Measurements from ENCODE around the gene FNDC8. TPM values are rescaled to one million over a fixed set of nuclear protein-coding genes. Genes with fewer than 3 reads are reported as not detected.
"Not testable (repeated sequence)": the region's sequence is repeated elsewhere in the genome, so short reads cannot be mapped to it uniquely, and the experiment has no call there.

FNDC8 gene
- total RNA-seq, 4 donors from 2014 or later: not detected

DNA sequence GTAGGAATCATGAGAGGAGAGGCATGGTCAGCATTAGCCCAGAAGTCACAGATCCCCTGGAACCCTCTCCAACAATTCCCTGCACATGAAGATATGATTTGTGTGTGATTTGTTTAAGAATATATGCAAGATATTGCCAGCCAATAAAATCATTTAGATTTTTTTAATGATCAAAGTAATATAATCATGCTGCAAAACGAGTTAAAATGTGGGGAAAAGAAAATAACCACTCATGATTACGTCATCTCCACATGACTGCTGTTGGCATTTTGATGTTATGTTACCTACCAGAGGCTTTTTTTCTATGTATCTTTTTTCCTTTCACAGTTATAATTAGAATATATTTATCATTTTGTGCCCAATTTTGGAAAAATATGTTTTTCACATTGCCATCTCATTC is 50.4 kb downstream of the FNDC8 start:
- Histone ChIP-seq H3K36me3 (no peaks in the 10 kb centered on the region), H3K9me3 (no peaks in the 10 kb centered on the region), H3K4me3 (no peak overlapping the region), H3K4me1 (no peaks in the 10 kb centered on the region), H3K27ac (no peak overlapping the region), H3K27me3 (no peaks in the 10 kb centered on the region)
- intact Hi-C loops (cut with DNase I; ENCODE audit: low total_unique reads): no loop called here
- TF ChIP-seq, protein P1, sequence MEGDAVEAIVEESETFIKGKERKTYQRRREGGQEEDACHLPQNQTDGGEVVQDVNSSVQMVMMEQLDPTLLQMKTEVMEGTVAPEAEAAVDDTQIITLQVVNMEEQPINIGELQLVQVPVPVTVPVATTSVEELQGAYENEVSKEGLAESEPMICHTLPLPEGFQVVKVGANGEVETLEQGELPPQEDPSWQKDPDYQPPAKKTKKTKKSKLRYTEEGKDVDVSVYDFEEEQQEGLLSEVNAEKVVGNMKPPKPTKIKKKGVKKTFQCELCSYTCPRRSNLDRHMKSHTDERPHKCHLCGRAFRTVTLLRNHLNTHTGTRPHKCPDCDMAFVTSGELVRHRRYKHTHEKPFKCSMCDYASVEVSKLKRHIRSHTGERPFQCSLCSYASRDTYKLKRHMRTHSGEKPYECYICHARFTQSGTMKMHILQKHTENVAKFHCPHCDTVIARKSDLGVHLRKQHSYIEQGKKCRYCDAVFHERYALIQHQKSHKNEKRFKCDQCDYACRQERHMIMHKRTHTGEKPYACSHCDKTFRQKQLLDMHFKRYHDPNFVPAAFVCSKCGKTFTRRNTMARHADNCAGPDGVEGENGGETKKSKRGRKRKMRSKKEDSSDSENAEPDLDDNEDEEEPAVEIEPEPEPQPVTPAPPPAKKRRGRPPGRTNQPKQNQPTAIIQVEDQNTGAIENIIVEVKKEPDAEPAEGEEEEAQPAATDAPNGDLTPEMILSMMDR (IDR thresholded peaks at IDR 0.05): no peak
- TF ChIP-seq POLR2A (IDR thresholded peaks at IDR 0.05): no peak
- no peak for DNase-seq

DNA sequence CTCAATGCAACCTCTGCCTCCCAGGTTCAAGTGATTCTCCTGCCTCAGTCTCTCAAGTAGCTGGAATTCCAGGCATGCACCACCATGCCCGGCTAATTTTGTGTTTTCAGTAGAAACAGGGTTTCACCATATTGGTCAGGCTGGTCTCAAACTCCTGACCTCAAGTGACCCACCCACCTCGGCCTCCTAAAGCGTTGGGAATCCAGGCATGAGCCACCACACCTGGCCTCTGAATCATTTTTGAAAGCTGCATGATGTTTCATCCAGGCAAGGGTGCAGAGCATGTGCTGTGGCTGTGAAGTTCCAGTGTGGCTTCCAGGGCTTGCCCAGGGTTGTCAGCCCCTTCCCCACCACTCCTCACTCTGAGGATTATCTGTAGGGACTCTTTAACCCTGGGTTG is 50.9 kb downstream of the FNDC8 start:
- intact Hi-C loops (cut with DNase I; ENCODE audit: low total_unique reads); H3K27ac ChIP-seq; H3K36me3 ChIP-seq; H3K4me1 ChIP-seq; H3K27me3 ChIP-seq; DNase-seq; H3K4me3 ChIP-seq; H3K9me3 ChIP-seq: not testable (repeated sequence)

DNA sequence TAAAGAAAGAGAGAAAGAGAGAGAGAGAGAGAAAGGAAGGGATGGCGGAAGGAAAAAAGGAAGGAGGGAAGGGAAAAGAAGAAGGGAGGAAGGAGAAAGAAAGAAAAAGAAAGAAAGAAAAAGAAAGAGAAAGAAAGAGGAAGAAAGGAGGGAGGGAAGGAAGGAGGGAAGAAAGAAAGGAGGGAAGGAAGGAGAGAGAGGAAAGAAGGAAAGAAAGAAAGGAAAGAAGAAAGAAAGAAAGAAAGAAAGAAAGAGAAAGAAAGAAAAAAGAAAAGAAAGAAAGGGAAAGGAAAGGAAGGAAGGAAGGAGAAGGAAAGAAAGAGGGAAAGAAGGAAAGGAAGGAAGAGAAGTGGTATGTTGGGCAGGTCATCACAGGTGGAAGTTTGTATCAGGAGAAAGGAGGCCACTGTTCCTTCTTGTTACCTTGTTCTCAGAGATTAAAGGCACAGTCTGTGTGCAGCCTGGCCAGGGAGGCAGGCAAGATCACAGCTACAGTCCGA is 53.5 kb downstream of the FNDC8 start:
- no peak for DNase-seq
- Histone ChIP-seq H3K27ac (no peak overlapping the region), H3K27me3 (no peaks in the 10 kb centered on the region), H3K36me3 (no peaks in the 10 kb centered on the region), H3K4me1 (no peaks in the 10 kb centered on the region), H3K9me3 (no peaks in the 10 kb centered on the region), H3K4me3 (no peak overlapping the region)
- intact Hi-C loops (cut with DNase I; ENCODE audit: low total_unique reads): no loop called here
- TF ChIP-seq, protein P1 (IDR thresholded peaks at IDR 0.05): no peak
- TF ChIP-seq POLR2A (IDR thresholded peaks at IDR 0.05): no peak

DNA sequence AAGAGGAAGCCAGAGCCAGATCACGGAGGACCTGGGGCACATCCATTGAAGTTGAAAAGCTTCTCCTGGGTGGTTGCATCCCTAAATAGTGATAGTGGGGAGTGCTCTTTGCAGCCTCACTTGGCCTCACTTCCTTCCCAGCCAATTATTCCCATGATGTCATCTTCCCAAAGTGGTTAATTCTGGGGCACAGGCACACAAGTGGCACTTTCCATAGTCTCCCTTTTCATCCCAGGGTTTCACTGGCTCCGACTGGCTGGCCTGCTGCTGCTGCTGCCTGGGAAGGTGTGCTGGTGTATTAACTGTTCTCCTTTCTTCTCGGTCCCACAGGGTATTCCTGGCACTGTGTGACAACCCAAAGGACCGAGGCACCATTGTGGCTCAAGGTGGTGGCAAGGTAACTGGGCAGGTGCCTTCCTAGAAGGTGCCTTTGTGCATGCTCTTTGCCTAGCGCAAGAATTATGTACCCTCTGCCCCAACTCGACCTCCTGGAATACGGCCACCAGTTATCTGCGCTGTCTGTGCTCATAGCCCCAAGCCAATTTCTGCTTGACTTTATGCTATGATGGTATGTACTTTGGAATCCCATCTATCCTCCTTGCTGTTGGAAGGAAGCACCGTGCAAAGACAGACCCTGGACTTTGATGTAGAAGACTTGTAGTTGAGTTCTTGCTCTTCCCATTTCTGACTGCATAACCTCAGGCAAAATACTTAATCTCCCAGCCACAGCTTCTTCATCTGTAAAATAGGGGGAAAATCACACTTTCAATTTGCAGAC is 54.4 kb downstream of the FNDC8 start:
- TF ChIP-seq, protein P1 (IDR thresholded peaks at IDR 0.05): no peak
- no peak for TF ChIP-seq POLR2A (IDR thresholded peaks at IDR 0.05)
- Histone ChIP-seq H3K27me3 (no peaks in the 10 kb centered on the region), H3K36me3 (no peaks in the 10 kb centered on the region), H3K4me3 (no peak overlapping the region), H3K4me1 (no peaks in the 10 kb centered on the region), H3K9me3 (no peaks in the 10 kb centered on the region), H3K27ac (no peak overlapping the region)
- intact Hi-C loops (cut with DNase I; ENCODE audit: low total_unique reads): no loop called here
- DNase-seq: no peak

DNA sequence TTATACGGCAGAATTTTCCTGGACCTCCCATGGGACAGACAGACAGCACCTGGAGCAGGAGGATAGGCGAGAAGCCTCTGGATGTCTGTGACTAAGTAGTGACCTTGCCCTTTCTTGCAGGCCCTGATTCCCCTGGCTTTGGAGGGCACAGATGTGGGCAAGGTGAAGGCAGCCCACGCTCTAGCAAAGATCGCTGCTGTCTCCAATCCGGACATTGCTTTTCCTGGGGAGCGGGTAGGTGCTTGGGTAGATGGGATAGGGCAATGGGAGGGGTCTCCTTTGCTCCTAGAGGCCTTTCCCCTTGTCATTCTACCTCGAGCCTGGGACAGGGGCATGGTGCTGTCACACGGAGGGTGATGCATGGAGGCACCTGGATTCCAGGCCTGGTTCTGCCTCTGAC is 55.5 kb downstream of the FNDC8 start:
- Histone ChIP-seq H3K27me3 (no peaks in the 10 kb centered on the region), H3K27ac (no peak overlapping the region), H3K9me3 (no peaks in the 10 kb centered on the region), H3K36me3 (no peaks in the 10 kb centered on the region), H3K4me3 (no peak overlapping the region), H3K4me1 (no peaks in the 10 kb centered on the region)
- intact Hi-C loops (cut with DNase I; ENCODE audit: low total_unique reads): no loop called here
- no peak for DNase-seq
- no peak for TF ChIP-seq POLR2A (IDR thresholded peaks at IDR 0.05)
- TF ChIP-seq, protein P1 (IDR thresholded peaks at IDR 0.05): no peak

DNA sequence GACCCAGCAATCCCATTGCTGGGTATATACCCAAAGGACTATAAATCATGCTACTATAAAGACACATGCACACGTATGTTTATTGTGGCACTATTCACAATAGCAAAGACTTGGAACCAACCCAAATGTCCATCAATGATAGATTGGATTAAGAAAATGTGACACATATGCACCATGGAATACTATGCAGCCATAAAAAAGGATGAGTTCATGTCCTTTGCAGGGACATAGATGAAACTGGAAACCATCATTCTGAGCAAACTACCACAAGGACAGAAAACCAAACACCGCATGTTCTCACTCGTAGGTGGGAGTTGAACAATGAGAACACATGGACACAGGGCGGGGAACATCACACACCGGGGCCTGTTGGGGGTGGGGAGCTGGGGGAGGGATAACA is 58.0 kb downstream of the FNDC8 start:
- intact Hi-C loops (cut with DNase I; ENCODE audit: low total_unique reads); H3K36me3 ChIP-seq; H3K4me1 ChIP-seq; H3K4me3 ChIP-seq; H3K9me3 ChIP-seq; H3K27ac ChIP-seq; H3K27me3 ChIP-seq; DNase-seq: not testable (repeated sequence)

Small RNA genes within 50 kb of the gene (small RNA-seq; reads per million reads assigned to genes)
- gene AC004223.1: not detected
- gene RNU6-840P: not detected

Other genes starting within 250 kb of the FNDC8 start
- 1 to 10 TPM in 3 of 4 donors, under 1 TPM in 1; 0.77 to 9.3 (median 7.1) TPM for gene CCT6B, start 160.2 kb upstream of the FNDC8 start, total RNA-seq
- gene ZNF830, start 160.1 kb upstream of the FNDC8 start, total RNA-seq: 10 to 100 TPM in 3 of 4 donors, 1 to 10 TPM in 1; 1.5 to 19.5 (median 16.1) TPM
- 100 to 1,000 TPM in 1 of 4 donors, 10 to 100 TPM in 3; 11.5 to 108 (median 57.0) TPM for gene LIG3, start 141.1 kb upstream of the FNDC8 start, total RNA-seq
- gene RFFL, start 57.9 kb upstream of the FNDC8 start, total RNA-seq: 10 to 100 TPM; 11.5 to 38.5 (median 14.6) TPM
- 10 to 100 TPM in 2 of 4 donors, 1 to 10 TPM in 1, under 1 TPM in 1; 0.29 to 17.4 (median 7.6) TPM for gene RAD51D, start 1.8 kb upstream of the FNDC8 start, total RNA-seq
- 10 to 100 TPM in 3 of 4 donors, 1 to 10 TPM in 1; 3.6 to 30.0 (median 19.7) TPM for gene NLE1, start 20.7 kb downstream of the FNDC8 start, total RNA-seq
- gene UNC45B, start 26.2 kb downstream of the FNDC8 start, total RNA-seq: under 1 TPM in 2 of 4 donors, not detected in 2; 0.21 to 0.55 TPM
- gene SLC35G3, start 72.8 kb downstream of the FNDC8 start, total RNA-seq: not detected
- gene SLFN5, start 121.5 kb downstream of the FNDC8 start, total RNA-seq: 10 to 100 TPM; 13.8 to 51.5 (median 32.2) TPM

Data from uterus (tissue), 4 donors.